ENCODE measurements around the gene RALGDS. TPM values are rescaled to one million over a fixed set of nuclear protein-coding genes. Genes with fewer than 3 reads are reported as not detected.

The RALGDS gene
- total and polyA plus RNA-seq, 8 donors = 43.5 to 58.9 (median 50.4) TPM

GRCh38 chr9:133106511-133107244, 14.4 kb downstream of the RALGDS start:
- Histone ChIP-seq H3K9me3 (no peaks in the 10 kb centered on the region), H3K27ac (no peak overlapping the region), H3K36me3 (peaks cover 0 to 98% of the 10 kb centered on the region in 2 donors), H3K27me3 (no peaks in the 10 kb centered on the region), H3K4me1 (peaks cover 0 to 14% of the 10 kb centered on the region in 2 donors), H3K4me3 (no peak overlapping the region)
- DNase-seq = peak in 2 of 4 donors; percentile 28 to 47
- intact Hi-C loops (cut with DNase I) = no loop called here
- ATAC-seq = no peak
- TF ChIP-seq, protein P1, sequence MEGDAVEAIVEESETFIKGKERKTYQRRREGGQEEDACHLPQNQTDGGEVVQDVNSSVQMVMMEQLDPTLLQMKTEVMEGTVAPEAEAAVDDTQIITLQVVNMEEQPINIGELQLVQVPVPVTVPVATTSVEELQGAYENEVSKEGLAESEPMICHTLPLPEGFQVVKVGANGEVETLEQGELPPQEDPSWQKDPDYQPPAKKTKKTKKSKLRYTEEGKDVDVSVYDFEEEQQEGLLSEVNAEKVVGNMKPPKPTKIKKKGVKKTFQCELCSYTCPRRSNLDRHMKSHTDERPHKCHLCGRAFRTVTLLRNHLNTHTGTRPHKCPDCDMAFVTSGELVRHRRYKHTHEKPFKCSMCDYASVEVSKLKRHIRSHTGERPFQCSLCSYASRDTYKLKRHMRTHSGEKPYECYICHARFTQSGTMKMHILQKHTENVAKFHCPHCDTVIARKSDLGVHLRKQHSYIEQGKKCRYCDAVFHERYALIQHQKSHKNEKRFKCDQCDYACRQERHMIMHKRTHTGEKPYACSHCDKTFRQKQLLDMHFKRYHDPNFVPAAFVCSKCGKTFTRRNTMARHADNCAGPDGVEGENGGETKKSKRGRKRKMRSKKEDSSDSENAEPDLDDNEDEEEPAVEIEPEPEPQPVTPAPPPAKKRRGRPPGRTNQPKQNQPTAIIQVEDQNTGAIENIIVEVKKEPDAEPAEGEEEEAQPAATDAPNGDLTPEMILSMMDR (IDR thresholded peaks at IDR 0.05) = no peak

DNA sequence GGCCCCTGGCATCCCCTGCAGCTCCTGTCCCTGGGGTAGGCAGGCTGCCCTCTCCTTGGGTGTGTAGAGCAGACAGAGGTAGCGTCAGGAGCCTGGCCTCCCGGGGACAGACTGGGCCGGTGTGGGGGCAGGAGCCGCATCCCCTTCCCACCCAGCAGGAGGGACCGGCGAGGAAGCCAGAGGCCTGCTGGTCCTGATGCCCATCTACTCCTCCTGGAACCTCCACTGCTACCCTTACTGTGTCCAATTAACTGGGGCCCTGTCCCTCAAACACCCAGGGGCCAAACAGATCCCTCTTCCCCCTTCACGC, 15.6 kb downstream of the RALGDS start:
- Histone ChIP-seq H3K36me3 (peaks cover 0 to 98% of the 10 kb centered on the region in 2 donors), H3K4me3 (no peak overlapping the region), H3K4me1 (peaks cover 0 to 8% of the 10 kb centered on the region in 2 donors), H3K27ac (no peak overlapping the region), H3K9me3 (no peaks in the 10 kb centered on the region), H3K27me3 (no peaks in the 10 kb centered on the region)
- ATAC-seq = no peak
- intact Hi-C loops (cut with DNase I) = no loop called here
- TF ChIP-seq, protein P1 (IDR thresholded peaks at IDR 0.05) = no peak
- peak in 2 of 4 donors; percentile 27 to 71 for DNase-seq

GRCh38 chr9:133104718-133105460, 16.2 kb downstream of the RALGDS start:
- Histone ChIP-seq H3K36me3 (peaks cover 0 to 98% of the 10 kb centered on the region in 2 donors), H3K27ac (no peak overlapping the region), H3K4me3 (no peak overlapping the region), H3K27me3 (no peaks in the 10 kb centered on the region), H3K4me1 (peaks cover 0 to 8% of the 10 kb centered on the region in 2 donors), H3K9me3 (no peaks in the 10 kb centered on the region)
- intact Hi-C loops (cut with DNase I) = loop anchor here in 1 of 2 donors (5.0 kb wide), 1 partner anchor 42 kb away; no protein-coding TSS in a partner anchor
- no peak for ATAC-seq
- DNase-seq = peak in 2 of 4 donors; percentile 22 to 58
- TF ChIP-seq, protein P1 (IDR thresholded peaks at IDR 0.05) = no peak

DNA sequence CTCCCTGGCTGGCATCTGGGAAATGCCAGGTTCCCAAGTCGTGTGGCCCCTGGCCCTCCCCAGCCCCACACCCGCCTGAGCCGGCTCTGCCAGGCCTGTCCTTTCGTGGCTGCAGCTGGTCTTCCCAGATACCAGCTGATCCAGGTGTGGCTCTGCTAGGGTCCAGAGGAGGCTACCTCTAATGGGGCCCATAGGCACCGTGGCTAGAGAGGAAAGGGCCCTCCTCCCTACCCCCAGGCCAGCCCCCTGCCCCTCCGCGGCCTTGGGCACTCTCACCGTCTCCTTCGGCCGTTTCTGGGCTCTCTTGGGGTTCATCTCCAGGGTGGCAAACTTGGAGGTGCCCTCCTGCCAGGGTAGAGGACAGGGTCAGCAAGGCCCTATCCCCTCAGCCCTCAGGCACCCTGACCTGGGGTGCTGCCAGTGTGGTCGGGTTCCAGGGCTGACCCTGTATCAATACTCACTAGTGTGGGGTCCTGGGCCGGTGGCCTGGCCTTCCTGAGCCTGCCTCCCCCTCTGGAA, 17.0 kb downstream of the RALGDS start:
- intact Hi-C loops (cut with DNase I) = loop anchor here in 1 of 2 donors (5.0 kb wide), 1 partner anchor 43 kb away; no protein-coding TSS in a partner anchor
- TF ChIP-seq, protein P1 (IDR thresholded peaks at IDR 0.05) = no peak
- H3K27me3 ChIP-seq = no peaks in the 10 kb centered on the region
- no peaks in the 10 kb centered on the region for H3K9me3 ChIP-seq
- H3K36me3 ChIP-seq = peaks cover 0 to 98% of the 10 kb centered on the region in 2 donors
- H3K4me1 ChIP-seq = peaks cover 0 to 8% of the 10 kb centered on the region in 2 donors
- DNase-seq (peak in 2 of 4 donors; percentile 29 to 65), ATAC-seq (peak; percentile 3)
- H3K4me3 ChIP-seq = no peak overlapping the region
- H3K27ac ChIP-seq = peak overlapping the region in 1 of 2 donors; percentile 18
